CD4-positive, alpha-beta T cell treated with Interleukin-12 subunit alpha and Interleukin-12 subunit beta, for 1 hour (primary cell): ENCODE data around the gene RUBCNL.
"Not testable (repeated sequence)": the region's sequence is repeated elsewhere in the genome, so short reads cannot be mapped to it uniquely, and the experiment has no call there.

Source experiments
- DNase-seq: peaks from one replicate; pipeline ENCODE4 v3.0.0-alpha.2; 2020

RUBCNL gene

GRCh38 chr13:46373623-46374022, 13.4 kb downstream of the RUBCNL start:
- DNase-seq = no peak

GRCh38 chr13:46372938-46373337, 14.1 kb downstream of the RUBCNL start:
- DNase-seq = not testable (repeated sequence)

DNA sequence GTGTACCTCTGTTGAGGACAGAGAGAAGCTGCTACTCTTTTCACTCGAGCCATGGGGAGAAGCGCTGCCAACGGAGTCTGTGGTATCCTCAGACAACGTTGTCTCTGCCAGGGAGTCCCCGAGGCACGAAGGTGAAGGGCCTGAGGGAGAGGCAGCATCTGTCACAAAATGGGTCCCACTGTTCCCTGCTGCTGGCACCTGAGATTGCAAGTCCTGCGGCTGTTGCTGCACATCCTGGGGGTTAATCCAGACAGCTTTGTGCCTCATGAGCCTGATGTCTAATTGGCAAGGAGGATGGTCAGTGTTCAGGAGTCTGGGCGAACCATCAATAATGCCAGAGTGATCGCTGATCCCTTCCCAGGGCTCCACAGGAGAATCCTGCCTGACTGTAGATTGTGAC, 15.0 kb downstream of the RUBCNL start:
- DNase-seq = no peak

DNA sequence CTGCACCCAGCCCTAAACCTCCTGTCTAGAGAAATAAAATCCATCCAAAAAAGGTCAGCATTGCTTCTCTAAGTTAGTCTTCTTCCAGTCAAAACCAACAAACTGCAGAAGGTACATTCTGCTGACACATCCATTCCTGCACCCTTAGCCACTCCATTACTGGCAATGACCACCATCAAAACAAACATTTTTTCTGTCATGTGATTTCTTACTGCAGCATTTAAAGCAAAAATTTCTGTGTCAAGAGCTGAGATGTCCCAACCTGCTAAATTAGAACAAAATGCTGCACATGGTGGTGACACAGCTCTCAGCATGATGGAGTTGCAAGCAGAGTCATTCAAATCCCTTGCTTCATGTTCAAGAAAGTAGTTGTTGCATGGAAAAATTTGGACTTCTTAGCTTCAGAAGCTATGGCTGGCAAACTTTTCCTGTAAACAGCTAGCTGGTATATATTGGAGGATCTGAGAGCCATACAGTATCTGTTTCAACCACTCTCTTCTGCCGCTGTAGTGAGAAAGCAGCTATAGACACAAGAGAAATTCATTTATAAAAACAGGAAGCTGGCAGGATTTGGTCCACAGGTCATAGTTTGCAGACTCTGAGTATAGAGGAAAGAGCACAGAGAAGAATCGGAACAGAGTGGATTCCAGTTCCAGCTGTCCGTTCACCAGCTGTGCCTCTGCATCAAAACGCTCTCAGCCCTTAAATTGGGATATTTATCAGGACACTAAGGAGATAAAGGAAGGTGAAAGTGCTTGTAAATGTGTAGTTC, 17.4 kb downstream of the RUBCNL start:
- no peak for DNase-seq

DNA sequence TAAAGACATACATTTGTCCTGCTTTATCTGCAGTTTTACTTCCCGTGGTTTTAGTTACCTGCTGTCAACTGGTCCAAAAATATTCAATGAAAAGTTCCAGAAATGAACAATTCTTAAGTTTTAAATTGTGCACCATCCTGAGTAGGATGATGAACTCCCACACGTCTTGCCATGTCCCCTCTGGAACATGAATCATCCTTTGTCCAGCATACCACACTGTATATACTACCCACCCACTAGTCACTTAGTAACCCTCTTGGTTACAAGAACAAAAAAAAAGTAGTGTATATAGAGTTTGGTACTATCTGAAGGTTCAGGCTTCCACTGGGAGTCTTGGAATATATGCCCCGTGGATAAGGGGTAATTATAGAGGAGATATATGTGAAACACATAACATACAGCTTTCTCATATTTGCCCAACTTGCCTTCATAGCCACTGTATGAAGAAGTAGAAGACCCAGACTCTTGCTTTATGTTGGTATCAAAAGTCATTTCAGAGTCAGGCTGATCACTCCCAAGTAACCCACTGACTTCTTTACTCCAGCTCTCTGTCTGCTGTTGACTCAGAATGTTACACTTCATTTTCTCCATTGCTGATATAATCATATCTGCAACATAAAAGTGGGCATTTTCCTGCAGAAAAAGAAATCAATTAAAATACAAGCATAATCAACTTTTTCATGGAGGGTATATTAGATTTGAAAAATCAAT, 19.3 kb downstream of the RUBCNL start:
- no peak for DNase-seq

GRCh38 chr13:46361276-46361934, 25.6 kb downstream of the RUBCNL start:
- no peak for DNase-seq

DNA sequence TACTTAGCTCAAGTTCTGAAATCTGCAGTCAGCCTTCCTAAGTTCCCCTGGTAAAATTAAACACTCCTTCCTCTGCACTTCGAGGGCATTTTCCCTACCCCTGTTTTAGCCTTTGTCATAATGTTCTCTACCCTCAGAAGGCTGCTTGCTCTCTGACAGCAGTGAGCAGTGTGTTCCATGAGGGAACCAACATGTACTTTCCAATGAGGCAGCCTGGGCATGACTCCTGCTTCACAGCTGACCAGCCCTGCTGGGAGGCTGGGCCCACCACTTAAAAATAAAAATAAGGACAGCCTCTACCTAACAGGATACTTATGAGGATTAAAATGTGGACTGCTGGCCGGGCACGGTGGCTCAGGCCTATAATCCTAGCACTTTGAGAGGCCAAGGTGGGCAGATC, 26.4 kb downstream of the RUBCNL start:
- DNase-seq = no peak

DNA sequence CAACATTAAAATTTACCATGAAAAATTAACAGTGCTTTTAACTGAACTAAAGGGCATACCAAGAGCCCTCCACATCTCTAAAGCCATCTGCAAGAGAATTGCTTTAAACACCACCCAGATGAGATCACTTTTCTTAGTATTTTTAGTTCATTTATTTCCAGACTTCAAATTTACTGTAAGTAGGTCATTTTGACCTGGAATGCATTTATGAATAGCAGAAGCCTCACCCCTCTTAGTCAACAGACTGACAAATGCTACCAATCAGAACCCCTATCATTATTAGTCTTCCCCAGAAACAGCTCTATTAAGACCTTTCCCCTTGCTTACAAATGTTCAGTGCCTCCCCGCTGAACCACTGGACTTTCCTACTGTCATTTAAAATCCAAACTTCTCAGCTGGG, 27.3 kb downstream of the RUBCNL start:
- no peak for DNase-seq

- no peak for DNase-seq
Observed at GRCh38 chr13:46355901-46356590, 31.0 kb downstream of the RUBCNL start.

DNA sequence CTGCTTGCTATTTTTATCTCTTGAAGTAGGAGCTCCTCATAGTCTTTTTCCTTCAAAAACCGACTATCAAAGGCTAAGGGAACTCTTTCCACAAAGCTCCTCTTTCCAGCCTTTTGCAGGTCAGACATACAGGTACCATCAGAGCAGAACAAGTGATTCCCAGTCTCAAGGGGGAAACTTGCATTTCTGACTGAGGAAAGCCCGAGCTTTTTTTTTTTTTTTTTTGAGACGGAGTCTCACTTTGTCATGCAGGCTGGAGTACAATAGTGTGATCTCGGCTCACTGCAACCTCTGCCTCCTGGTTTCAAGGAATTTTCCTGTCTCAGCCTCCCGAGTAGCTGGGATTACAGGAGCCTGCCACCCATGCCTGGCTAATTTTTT, 32.0 kb downstream of the RUBCNL start:
- DNase-seq = no peak

DNA sequence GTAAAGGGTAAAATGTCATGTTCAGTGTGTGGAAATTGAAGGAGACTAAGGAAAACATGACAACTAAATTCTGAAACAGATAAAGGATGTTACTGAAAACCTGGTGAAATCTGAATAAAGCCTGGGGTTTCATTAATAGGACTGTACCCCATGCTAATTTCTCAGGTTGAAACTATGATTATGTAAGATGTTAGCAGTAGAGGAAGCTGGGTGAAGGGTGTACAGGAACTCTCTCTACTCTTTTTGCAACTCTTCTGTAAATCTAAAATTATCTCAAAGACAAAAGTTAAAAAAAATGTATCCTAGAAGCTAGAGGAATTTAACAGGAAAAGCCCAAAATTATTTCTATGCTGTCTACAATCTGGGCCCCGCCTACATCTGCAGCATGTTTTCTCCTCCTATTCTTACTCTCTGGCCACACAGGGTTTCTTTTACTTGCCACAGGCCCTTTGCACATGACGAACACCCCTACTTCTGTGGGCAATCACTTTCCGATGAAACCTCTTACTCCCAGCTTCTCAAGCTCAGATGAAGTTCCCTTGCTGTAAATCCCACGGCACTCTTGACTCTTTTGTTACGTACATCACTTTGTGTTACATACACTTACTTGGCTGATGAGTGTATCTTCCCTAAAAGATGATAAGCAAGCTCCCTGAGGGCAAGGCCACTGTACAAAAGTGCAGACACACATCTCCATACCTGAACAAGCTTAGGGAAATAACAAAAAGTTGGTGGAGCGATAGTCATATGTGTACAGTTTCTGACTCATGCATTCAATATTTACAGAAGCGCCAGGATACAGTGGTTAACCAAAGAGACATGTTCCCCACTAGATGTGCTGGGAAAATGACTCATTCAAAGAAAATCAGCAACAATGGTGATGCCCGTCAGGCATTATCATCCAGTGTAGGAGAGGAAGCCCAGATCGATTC, 32.6 kb downstream of the RUBCNL start:
- no peak for DNase-seq

DNA sequence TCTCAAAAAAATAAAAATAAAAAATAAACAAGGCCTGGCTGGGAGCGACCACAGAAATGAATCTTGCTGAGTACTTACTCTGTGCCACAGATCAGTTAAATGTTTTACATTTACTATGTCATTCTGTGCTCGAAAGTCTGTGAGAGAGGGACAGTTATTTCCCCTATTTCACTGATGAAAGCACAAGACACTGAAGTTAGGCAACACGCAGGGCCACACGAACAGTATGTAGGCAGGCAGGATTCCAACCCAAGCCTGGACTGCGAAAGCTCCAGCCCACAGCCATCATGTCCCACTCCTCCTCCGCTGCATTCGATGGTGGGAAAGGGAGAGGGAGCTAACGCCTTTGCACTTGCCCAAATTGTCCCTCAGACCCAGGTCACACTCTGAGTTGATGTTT, 34.2 kb downstream of the RUBCNL start:
- no peak for DNase-seq

DNA sequence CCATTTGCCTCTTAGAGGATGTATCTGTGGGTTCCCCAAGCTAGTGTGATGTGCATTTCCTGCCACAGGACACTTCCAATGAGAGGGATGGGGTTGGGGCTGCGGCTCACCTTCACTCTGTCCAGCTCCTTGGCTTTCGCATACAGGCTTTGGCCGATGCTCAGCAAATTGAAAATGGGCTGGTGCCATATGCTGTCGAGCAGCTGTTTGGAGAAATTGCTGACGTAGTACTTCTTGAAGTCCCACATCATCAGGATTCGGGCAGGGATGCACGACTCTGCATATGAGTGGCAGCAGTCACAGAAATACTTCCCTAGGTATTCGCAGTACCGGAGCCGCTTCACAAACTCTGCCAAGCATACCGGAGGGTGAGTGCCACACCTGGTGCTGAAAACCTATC, 37.0 kb downstream of the RUBCNL start:
- DNase-seq = no peak

- DNase-seq = no peak
Observed at GRCh38 chr13:46348961-46349360, 38.1 kb downstream of the RUBCNL start.

DNA sequence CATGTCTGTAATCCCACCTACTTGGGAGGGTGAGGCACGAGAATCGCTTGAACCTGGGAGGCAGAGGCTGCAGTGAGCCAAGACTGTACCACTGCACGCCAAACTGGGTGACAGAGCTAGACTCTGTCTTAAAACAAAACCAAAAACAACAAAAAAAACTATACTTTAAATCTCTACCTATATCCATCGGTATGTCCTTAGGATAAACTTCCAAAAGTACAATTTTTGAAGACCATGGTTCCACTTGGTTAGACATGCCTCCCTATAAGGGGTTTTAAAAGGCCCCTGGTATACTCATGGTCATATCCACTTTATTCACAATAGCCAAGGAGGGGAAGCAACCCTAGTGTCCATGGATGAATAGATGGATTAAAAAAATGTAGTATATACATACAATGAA, 39.8 kb downstream of the RUBCNL start:
- DNase-seq = no peak

- DNase-seq = no peak
Observed at GRCh38 chr13:46345866-46346265, 41.2 kb downstream of the RUBCNL start.

DNA sequence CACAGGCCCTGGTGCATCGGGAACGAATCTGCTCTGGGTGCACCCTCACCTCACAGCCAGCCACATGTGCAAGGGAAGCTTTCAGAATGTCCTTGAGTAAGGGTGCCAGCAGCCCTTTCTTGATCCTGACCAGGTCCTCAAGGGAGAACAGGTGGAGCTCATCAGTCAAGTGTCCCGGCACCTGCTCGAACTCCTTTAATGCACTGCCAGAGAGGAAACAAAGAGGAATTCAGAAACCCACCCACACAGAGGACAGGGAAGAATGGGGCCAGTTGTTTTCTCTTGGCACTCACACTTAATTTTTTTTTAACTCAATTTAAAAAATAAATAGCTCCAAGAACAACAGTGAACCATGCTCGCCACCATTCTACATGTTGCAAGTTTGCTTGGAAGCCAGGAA, 41.7 kb downstream of the RUBCNL start:
- no peak for DNase-seq

DNA sequence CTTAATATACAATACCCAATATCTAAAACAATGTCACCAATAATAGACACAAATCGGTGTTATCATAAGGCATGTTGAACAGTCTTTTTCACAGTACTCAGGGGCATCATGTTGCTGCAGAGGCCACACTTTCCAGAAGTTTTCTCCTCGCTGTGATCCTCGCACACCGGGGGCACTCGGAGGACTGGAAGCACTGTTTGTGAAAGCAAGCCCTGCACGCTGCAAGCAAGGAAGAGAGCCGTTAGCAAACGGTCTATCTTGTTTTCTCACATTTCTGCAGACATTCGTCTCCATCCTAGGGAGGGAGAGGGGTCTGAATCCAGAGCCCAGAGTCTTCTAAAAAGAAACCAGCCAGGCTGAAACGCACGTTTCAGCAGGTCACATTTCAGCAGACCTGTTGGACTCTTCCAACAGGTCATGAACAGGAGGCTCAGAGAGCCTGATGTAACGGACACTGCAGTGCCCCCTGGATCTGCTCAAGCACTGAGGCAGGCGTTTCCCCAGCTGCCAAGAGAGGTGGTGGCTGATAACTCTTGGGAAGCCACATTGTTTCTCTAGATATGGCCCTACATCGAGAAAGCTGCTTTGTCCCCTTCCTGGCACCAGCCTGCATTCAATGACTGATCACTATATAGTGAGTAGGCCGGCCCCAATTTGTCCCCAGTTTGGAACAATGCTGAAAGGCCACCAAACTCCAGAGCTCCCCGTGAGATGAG, 43.6 kb downstream of the RUBCNL start:
- no peak for DNase-seq

- DNase-seq = no peak
Observed at GRCh38 chr13:46342538-46342937, 44.5 kb downstream of the RUBCNL start.

DNA sequence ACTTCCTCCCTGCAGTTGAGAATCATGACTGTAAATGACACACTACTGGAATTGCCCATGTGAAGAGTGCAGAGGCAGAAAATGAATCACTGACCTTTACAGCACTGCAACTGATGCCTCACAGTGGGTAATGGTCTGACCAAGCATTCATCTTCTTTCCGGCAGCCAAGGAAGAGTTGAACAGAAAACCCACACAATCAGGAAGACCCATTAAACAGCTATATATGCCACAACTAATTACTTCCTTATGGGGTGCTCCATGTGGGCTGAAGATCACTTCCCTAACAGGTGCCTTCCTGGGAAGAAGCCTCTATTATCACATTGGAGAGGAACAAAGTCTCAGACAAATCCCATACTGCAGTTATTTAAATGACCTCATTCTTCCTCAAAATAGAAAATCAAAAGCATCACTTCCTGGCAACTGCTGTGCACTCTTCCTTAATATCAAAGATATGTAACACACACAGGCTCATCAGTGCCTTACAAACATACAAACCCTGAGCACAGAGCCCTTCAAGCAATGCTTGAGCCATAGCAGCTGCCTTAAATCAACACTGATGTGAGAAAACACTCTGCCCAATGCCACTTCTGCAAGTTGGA, 45.8 kb downstream of the RUBCNL start:
- no peak for DNase-seq

DNA sequence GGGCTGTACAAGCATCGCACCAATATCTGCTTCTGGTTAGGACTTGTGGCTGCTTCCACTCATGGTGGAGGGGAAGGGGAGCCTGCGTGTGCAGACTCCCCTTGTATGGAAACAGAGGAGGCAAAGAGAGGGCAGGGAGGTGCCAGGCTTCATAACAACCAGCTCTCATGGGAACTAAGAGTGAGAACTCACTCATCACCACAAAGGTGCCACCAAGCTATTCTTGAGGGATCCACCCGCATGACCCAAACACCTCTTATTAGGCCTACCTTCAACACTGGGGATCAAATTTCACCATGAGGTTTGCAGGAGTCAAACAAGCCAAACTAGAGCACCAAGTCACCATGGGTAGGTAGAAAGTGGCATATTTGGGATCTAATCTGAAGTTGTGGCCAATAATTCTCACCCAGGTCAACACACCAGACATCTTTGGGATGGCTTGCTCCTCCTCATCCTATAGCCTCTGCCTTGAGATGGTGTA, 46.4 kb downstream of the RUBCNL start:
- DNase-seq = no peak
